Ishikawa (cell line): ENCODE results near the gene ULK4.

ENCODE experiments used
- CEBPB ChIP-seq: IDR thresholded peaks from 2 replicates; pipeline ENCODE4 v1.6.1; 2012
- CREB1 ChIP-seq: IDR thresholded peaks from 2 replicates; pipeline ENCODE4 v1.6.1; 2012; ENCODE audit warnings: low read depth
- EGR1 ChIP-seq: IDR thresholded peaks from 2 replicates; pipeline ENCODE4 v1.6.1; 2012
- EP300 ChIP-seq: IDR thresholded peaks from 2 replicates; pipeline ENCODE4 v1.6.1; 2012; ENCODE audit warnings: borderline replicate concordance
- FOXM1 ChIP-seq: IDR thresholded peaks from 2 replicates; pipeline ENCODE4 v1.6.1; 2012; ENCODE audit warnings: low read depth, borderline replicate concordance
- MAX ChIP-seq: IDR thresholded peaks from 2 replicates; pipeline ENCODE4 v1.6.1; 2012
- NFIC ChIP-seq: IDR thresholded peaks from 2 replicates; pipeline ENCODE4 v1.6.1; 2012
- RAD21 ChIP-seq: IDR thresholded peaks from 2 replicates; pipeline ENCODE4 v1.6.1; 2012; ENCODE audit warnings: low read depth
- REST ChIP-seq: IDR thresholded peaks from 2 replicates; pipeline ENCODE4 v1.6.1; 2012; ENCODE audit warnings: low read depth, mild to moderate bottlenecking
- TAF1 ChIP-seq: IDR thresholded peaks from 2 replicates; pipeline ENCODE4 v1.6.1; 2012; ENCODE audit warnings: low read depth, mild to moderate bottlenecking
- TCF12 ChIP-seq: IDR thresholded peaks from 2 replicates; pipeline ENCODE4 v1.6.1; 2012; ENCODE audit warnings: low read depth
- TEAD4 ChIP-seq: IDR thresholded peaks from 2 replicates; pipeline ENCODE4 v1.6.1; 2012
- USF1 ChIP-seq: IDR thresholded peaks from 2 replicates; pipeline ENCODE4 v1.6.1; 2012
- YY1 ChIP-seq: IDR thresholded peaks from 2 replicates; pipeline ENCODE4 v1.6.1; 2012; ENCODE audit warnings: low read depth
- ZBTB7A ChIP-seq: IDR thresholded peaks from 2 replicates; pipeline ENCODE4 v1.6.1; 2012; ENCODE audit warnings: low read depth

The ULK4 gene

GRCh38 chr3:41898631-41899030, 63.3 kb downstream of the ULK4 start:
- no peak for TF ChIP-seq MAX
- no peak for TF ChIP-seq YY1
- no peak for TF ChIP-seq REST
- TF ChIP-seq EGR1 = no peak
- no peak for TF ChIP-seq CEBPB
- no peak for TF ChIP-seq ZBTB7A
- no peak for TF ChIP-seq NFIC
- no peak for TF ChIP-seq CREB1
- TF ChIP-seq TAF1 = no peak
- no peak for TF ChIP-seq RAD21
- no peak for TF ChIP-seq TCF12
- TF ChIP-seq USF1 = no peak
- TF ChIP-seq TEAD4 = no peak
- TF ChIP-seq FOXM1 = no peak
- no peak for TF ChIP-seq EP300

- TF ChIP-seq RAD21 = peak; percentile 74
- TF ChIP-seq FOXM1 = no peak
- no peak for TF ChIP-seq USF1
These were observed 67.9 kb downstream of the ULK4 start for GRCh38 chr3:41893977-41894376.

GRCh38 chr3:41888368-41889076, 73.4 kb downstream of the ULK4 start:
- TF ChIP-seq USF1 (no peak), CEBPB (no peak), RAD21 (no peak), NFIC (no peak), ZBTB7A (no peak), YY1 (no peak), CREB1 (no peak), REST (no peak), TAF1 (no peak), TCF12 (no peak), FOXM1 (no peak), MAX (no peak)

GRCh38 chr3:41882956-41883355, 78.9 kb downstream of the ULK4 start:
- TF ChIP-seq FOXM1 (no peak), USF1 (no peak), REST (no peak), MAX (no peak), TCF12 (no peak), YY1 (no peak), ZBTB7A (no peak), TEAD4 (no peak), EP300 (no peak), CEBPB (no peak), TAF1 (no peak), NFIC (no peak), EGR1 (no peak), CREB1 (no peak), RAD21 (no peak; the same call in 1 of the 2 replicates)
